CD4-positive, alpha-beta memory T cell (primary cell): ENCODE data around the gene PROSER2. TPM values are rescaled to one million over a fixed set of nuclear protein-coding genes. Genes with fewer than 3 reads are reported as not detected.
"Not testable (repeated sequence)": the region's sequence is repeated elsewhere in the genome, so short reads cannot be mapped to it uniquely, and the experiment has no call there.

Source experiments
- CTCF ChIA-PET: fragments of 350-600 bp; sonication (Branson Sonifier 250); formaldehyde crosslinking; loops from one replicate; lab custom pipeline; 2021; ENCODE audit warnings: inconsistent platforms; ENCODE audit not compliant: partially characterized antibody; lab: Charles Lee
- POLR2A ChIA-PET: fragments of 350-600 bp; sonication (Branson Sonifier 250); formaldehyde crosslinking; loops from one replicate; lab custom pipeline; 2021; ENCODE audit not compliant: partially characterized antibody; lab: Charles Lee
- DNase-seq, 5 donors: peaks; one replicate each; pipeline versions ENCODE4 v3.0.0 to v3.0.0-alpha.2; 2020 to 2022; ENCODE audit warnings: mixed read lengths in 1 of 5
- H3K27ac ChIP-seq: one replicate; pipeline ENCODE4 v1.7.0; 2013; ENCODE audit warnings: low read depth, low read length
- H3K27me3 ChIP-seq: 2 replicates; pipeline ENCODE4 v1.7.0; 2013; ENCODE audit warnings: mild to moderate bottlenecking, low read length, moderate library complexity; ENCODE audit not compliant: insufficient read depth
- H3K36me3 ChIP-seq: 2 replicates; pipeline ENCODE4 v1.7.0; 2013; ENCODE audit warnings: mild to moderate bottlenecking, low read length, moderate library complexity; ENCODE audit not compliant: insufficient read depth
- H3K4me1 ChIP-seq: 2 replicates; pipeline ENCODE4 v1.7.0; 2013; ENCODE audit warnings: mild to moderate bottlenecking, low read length, moderate library complexity; ENCODE audit not compliant: insufficient read depth
- H3K4me3 ChIP-seq, 2 donors: one replicate each; pipeline ENCODE4 v1.7.0; 2013; ENCODE audit warnings: low read length in 2 of 2, mild to moderate bottlenecking in 1 of 2
- H3K9me3 ChIP-seq, 2 donors: one replicate each; pipeline ENCODE4 v1.7.0; 2013; ENCODE audit warnings: low read length in 2 of 2, control low read depth in 1 of 2; ENCODE audit not compliant: control insufficient read depth in 1 of 2
- H3K27ac Mint-ChIP-seq, 7 donors: one replicate each; pipeline ENCODE4 v1.8.0; 2020 to 2021; ENCODE audit warnings: mixed read lengths in 7 of 7, mild to moderate bottlenecking in 6 of 7, inconsistent platforms in 3 of 7, moderate library complexity in 3 of 7
- H3K27me3 Mint-ChIP-seq, 2 donors: one replicate each; pipeline ENCODE4 v1.8.0; 2020 to 2021; ENCODE audit warnings: mixed read lengths in 2 of 2
- H3K36me3 Mint-ChIP-seq, 2 donors: one replicate each; pipeline ENCODE4 v1.8.0; 2020 to 2021; ENCODE audit warnings: mixed read lengths in 2 of 2, inconsistent platforms in 1 of 2, mild to moderate bottlenecking in 1 of 2
- H3K4me1 Mint-ChIP-seq, 4 donors: one replicate each; pipeline ENCODE4 v1.8.0; 2020 to 2021; ENCODE audit warnings: mixed read lengths in 4 of 4, mild to moderate bottlenecking in 1 of 4
- H3K4me3 Mint-ChIP-seq, 8 donors: one replicate each; pipeline ENCODE4 v1.8.0; 2020 to 2021; ENCODE audit warnings: mixed read lengths in 8 of 8, mild to moderate bottlenecking in 7 of 8, moderate library complexity in 6 of 8, inconsistent platforms in 3 of 8
- H3K9me3 Mint-ChIP-seq, 8 donors: one replicate each; pipeline ENCODE4 v1.8.0; 2020 to 2021; ENCODE audit warnings: mixed read lengths in 8 of 8, mild to moderate bottlenecking in 5 of 8, inconsistent platforms in 3 of 8, moderate library complexity in 1 of 8
- intact Hi-C: fragments of 100-400 bp; cut with micrococcal nuclease; formaldehyde crosslinking; loops from one replicate; pipeline ENCODE4 v1.15.1; 2023
- polyA plus RNA-seq, 2 donors: library from polyadenylated mRNA; unstranded; fragments of 300-500 nt; fragmentation: Illumina TruSeq; gene quantifications; one replicate each; pipeline ENCODE4 v1.2.3, GENCODE V29; 2021
- total RNA-seq, 2 experiments: library from RNA; stranded (reverse); gene quantifications; one replicate each; pipeline ENCODE4 v1.2.3, GENCODE V29; 2021

Gene PROSER2
- total and polyA plus RNA-seq, 4 experiments from 2014 or later = 0.18 to 1.3 (median 0.78) TPM

- H3K4me3 Mint-ChIP-seq = no peak overlapping the region
- no peak for DNase-seq
- no peak overlapping the region for H3K27ac Mint-ChIP-seq
- H3K9me3 Mint-ChIP-seq = no peaks in the 10 kb centered on the region
- ChIA-PET POLR2A (no interaction called here), CTCF (no interaction called here)
- intact Hi-C loops = no loop called here
- Histone ChIP-seq H3K36me3 (no peaks in the 10 kb centered on the region), H3K27me3 (no peaks in the 10 kb centered on the region), H3K4me3 (no peak overlapping the region), H3K27ac (no peak overlapping the region), H3K4me1 (peaks cover 12% of the 10 kb centered on the region), H3K9me3 (no peaks in the 10 kb centered on the region)
- no peaks in the 10 kb centered on the region for H3K27me3 Mint-ChIP-seq
- peaks cover 6 to 15% (median 9%) of the 10 kb centered on the region in 4 donors for H3K4me1 Mint-ChIP-seq
- H3K36me3 Mint-ChIP-seq = no peaks in the 10 kb centered on the region
Observed at GRCh38 chr10:11885437-11886137, 62.4 kb downstream of the PROSER2 start.

- H3K27ac Mint-ChIP-seq = peak overlapping the region in 1 of 7 donors; percentile 55
- H3K9me3 Mint-ChIP-seq = no peaks in the 10 kb centered on the region
- no peak for DNase-seq
- H3K4me1 Mint-ChIP-seq = peaks cover 6 to 15% (median 9%) of the 10 kb centered on the region in 4 donors
- no peak overlapping the region for H3K4me3 ChIP-seq
- no peaks in the 10 kb centered on the region for H3K27me3 Mint-ChIP-seq
- H3K27me3 ChIP-seq = no peaks in the 10 kb centered on the region
- CTCF ChIA-PET = no interaction called here
- H3K27ac ChIP-seq = no peak overlapping the region
- H3K36me3 Mint-ChIP-seq = no peaks in the 10 kb centered on the region
- no peaks in the 10 kb centered on the region for H3K9me3 ChIP-seq
- H3K36me3 ChIP-seq = no peaks in the 10 kb centered on the region
- peaks cover 12% of the 10 kb centered on the region for H3K4me1 ChIP-seq
- intact Hi-C loops = no loop called here
- POLR2A ChIA-PET = no interaction called here
- no peak overlapping the region for H3K4me3 Mint-ChIP-seq
Observed at GRCh38 chr10:11886138-11886474, 63.0 kb downstream of the PROSER2 start.

DNA sequence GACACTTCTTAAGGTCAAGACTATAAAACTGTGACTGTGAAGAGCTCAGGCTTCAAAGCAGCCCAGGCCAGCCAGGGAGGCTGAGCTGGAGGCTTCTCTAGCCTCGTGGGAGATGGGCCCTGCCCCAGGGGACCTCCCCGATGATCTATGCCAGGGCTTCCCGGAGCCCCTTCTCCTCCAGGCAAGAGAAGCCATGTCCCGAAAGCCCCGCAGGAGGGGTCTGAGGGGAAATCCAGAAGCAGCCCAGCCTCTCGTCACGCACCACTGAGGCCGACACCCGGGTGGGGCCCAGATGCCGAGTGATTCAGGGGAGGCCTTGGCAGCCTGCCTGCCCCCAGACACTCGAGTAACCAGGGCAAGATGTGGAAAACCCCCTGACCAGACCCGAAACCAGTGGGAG is 63.7 kb downstream of the PROSER2 start:
- Histone ChIP-seq H3K27ac (no peak overlapping the region), H3K27me3 (no peaks in the 10 kb centered on the region), H3K9me3 (no peaks in the 10 kb centered on the region), H3K36me3 (no peaks in the 10 kb centered on the region), H3K4me1 (peaks cover 12% of the 10 kb centered on the region), H3K4me3 (no peak overlapping the region)
- Mint-ChIP-seq H3K9me3 (no peaks in the 10 kb centered on the region), H3K4me3 (no peak overlapping the region), H3K36me3 (no peaks in the 10 kb centered on the region), H3K4me1 (peaks cover 6 to 14% (median 9%) of the 10 kb centered on the region in 4 donors), H3K27me3 (no peaks in the 10 kb centered on the region), H3K27ac (no peak overlapping the region)
- POLR2A ChIA-PET = no interaction called here
- DNase-seq = no peak
- intact Hi-C loops = no loop called here
- CTCF ChIA-PET = no interaction called here

- H3K4me3 Mint-ChIP-seq = no peak overlapping the region
- CTCF ChIA-PET = no interaction called here
Observed at GRCh38 chr10:11887381-11888227, 64.4 kb downstream of the PROSER2 start.

DNA sequence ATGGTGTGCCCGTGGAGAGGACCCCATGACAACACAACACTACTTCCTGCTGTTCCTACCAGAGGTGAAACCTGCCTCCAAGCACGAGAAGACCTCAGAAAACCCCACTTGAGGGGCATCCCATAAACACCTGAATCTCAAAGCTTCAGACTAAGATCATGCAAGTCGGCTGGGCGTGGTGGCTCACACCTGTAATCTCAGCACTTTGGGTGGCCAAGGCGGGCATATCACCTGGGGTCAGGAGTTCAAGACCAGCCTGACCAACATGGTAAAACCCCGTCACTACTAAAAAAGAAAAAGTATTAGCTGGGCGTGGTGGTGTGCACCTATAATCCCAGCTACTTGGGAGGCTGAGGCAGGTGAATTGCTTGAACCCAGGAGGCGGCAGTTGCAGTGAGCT is 66.1 kb downstream of the PROSER2 start:
- H3K27ac Mint-ChIP-seq, H3K4me3 Mint-ChIP-seq, H3K9me3 Mint-ChIP-seq, DNase-seq, CTCF ChIA-PET, H3K4me1 ChIP-seq, H3K27me3 Mint-ChIP-seq, H3K36me3 Mint-ChIP-seq, H3K4me3 ChIP-seq, H3K27me3 ChIP-seq, H3K4me1 Mint-ChIP-seq, H3K27ac ChIP-seq, H3K36me3 ChIP-seq, POLR2A ChIA-PET, intact Hi-C loops, H3K9me3 ChIP-seq: not testable (repeated sequence)

More at GRCh38 chr10:11887381-11888227, 64.4 kb downstream of the PROSER2 start:
- H3K27me3 ChIP-seq = no peaks in the 10 kb centered on the region
- no peaks in the 10 kb centered on the region for H3K36me3 Mint-ChIP-seq
- no peaks in the 10 kb centered on the region for H3K9me3 ChIP-seq
- H3K36me3 ChIP-seq = no peaks in the 10 kb centered on the region
- H3K27me3 Mint-ChIP-seq = no peaks in the 10 kb centered on the region
- H3K9me3 Mint-ChIP-seq = no peaks in the 10 kb centered on the region
- H3K27ac Mint-ChIP-seq = peak overlapping the region in 2 of 7 donors; percentile 13 to 59
- H3K4me3 ChIP-seq = no peak overlapping the region
- intact Hi-C loops = no loop called here
- no peak for DNase-seq
- peaks cover 2 to 7% (median 2%) of the 10 kb centered on the region in 4 donors for H3K4me1 Mint-ChIP-seq
- peaks cover 9% of the 10 kb centered on the region for H3K4me1 ChIP-seq
- POLR2A ChIA-PET = no interaction called here
- H3K27ac ChIP-seq = no peak overlapping the region

DNA sequence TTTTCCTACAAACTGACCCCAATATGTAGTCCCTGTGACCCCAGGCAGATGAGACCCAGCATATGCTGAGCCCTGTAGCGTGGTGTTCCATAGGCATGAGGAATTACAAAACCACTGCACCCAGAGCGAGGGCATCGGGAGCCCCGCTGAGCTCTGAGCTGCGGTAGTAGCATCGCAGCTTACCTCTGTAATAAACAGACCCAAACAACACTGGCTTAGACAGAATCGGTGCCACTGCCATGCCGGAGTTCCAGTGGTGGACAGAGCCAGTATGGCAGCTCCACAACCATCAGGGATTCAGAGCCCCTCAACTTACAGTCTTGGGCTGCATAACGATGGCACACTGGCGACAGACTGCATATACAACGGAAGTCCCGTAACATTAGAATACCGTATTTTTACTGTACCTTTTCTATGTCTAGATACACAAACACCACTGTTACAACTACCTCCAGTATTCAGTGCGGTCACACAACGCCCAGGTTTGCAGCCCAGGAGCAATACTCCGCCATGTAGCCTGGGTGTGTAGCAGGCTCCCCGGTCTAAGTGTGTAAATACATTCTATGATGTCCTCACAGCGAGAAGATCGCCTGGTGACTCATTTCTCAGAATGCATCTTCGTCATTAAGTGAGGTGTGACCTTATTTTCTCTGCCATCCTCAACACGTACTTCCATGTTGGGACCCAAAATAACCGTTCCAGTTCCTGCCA is 68.8 kb downstream of the PROSER2 start:
- no peak for DNase-seq
- Mint-ChIP-seq H3K27me3 (no peaks in the 10 kb centered on the region), H3K9me3 (peaks cover 0 to 3% (median 0%) of the 10 kb centered on the region in 8 donors), H3K27ac (no peak overlapping the region), H3K36me3 (no peaks in the 10 kb centered on the region), H3K4me1 (peaks cover 0 to 2% (median 0%) of the 10 kb centered on the region in 4 donors), H3K4me3 (no peak overlapping the region)
- no peaks in the 10 kb centered on the region for H3K36me3 ChIP-seq
- no peaks in the 10 kb centered on the region for H3K27me3 ChIP-seq
- ChIA-PET POLR2A (no interaction called here), CTCF (no interaction called here)
- intact Hi-C loops = no loop called here
- H3K27ac ChIP-seq = no peak overlapping the region
- no peak overlapping the region for H3K4me3 ChIP-seq
- no peaks in the 10 kb centered on the region for H3K9me3 ChIP-seq
- no peaks in the 10 kb centered on the region for H3K4me1 ChIP-seq

GRCh38 chr10:11893749-11894278 is 70.7 kb downstream of the PROSER2 start:
- ChIA-PET POLR2A (no interaction called here), CTCF (no interaction called here)
- intact Hi-C loops = no loop called here
- Histone ChIP-seq H3K4me3 (no peak overlapping the region), H3K27ac (no peak overlapping the region), H3K4me1 (no peaks in the 10 kb centered on the region), H3K27me3 (no peaks in the 10 kb centered on the region), H3K9me3 (no peaks in the 10 kb centered on the region), H3K36me3 (no peaks in the 10 kb centered on the region)
- DNase-seq = no peak
- Mint-ChIP-seq H3K4me1 (peaks cover 0 to 2% (median 0%) of the 10 kb centered on the region in 4 donors), H3K36me3 (no peaks in the 10 kb centered on the region), H3K4me3 (no peak overlapping the region), H3K9me3 (peaks cover 0 to 3% (median 0%) of the 10 kb centered on the region in 8 donors), H3K27ac (no peak overlapping the region), H3K27me3 (no peaks in the 10 kb centered on the region)
